ENCODE measurements around the gene CDIPT.

DNA sequence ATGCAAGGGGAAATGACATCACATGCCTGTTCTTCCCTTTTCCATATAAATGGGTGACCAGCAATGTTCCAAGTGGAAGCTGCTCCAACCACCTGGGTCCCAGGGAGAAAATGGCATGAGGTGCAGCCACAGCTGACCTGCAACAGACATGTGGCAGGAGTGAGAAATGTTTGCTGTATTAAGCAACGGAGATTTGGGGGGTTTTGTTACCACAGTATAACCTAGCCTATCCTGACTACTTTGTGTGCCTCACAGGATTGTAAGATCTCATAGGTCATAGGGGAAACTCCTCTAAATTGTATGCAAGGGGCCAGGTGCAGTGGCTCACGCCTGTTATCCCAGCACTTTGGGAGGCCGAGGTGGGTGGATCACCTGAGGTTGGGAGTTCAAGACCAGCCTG, 12.0 kb downstream of the CDIPT start:
- TF ChIP-seq, protein P1, sequence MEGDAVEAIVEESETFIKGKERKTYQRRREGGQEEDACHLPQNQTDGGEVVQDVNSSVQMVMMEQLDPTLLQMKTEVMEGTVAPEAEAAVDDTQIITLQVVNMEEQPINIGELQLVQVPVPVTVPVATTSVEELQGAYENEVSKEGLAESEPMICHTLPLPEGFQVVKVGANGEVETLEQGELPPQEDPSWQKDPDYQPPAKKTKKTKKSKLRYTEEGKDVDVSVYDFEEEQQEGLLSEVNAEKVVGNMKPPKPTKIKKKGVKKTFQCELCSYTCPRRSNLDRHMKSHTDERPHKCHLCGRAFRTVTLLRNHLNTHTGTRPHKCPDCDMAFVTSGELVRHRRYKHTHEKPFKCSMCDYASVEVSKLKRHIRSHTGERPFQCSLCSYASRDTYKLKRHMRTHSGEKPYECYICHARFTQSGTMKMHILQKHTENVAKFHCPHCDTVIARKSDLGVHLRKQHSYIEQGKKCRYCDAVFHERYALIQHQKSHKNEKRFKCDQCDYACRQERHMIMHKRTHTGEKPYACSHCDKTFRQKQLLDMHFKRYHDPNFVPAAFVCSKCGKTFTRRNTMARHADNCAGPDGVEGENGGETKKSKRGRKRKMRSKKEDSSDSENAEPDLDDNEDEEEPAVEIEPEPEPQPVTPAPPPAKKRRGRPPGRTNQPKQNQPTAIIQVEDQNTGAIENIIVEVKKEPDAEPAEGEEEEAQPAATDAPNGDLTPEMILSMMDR (IDR thresholded peaks at IDR 0.05; ENCODE audit: poor library complexity): no peak
- TF ChIP-seq EZH2phosphoT487 (IDR thresholded peaks at IDR 0.05; ENCODE audit: low read depth, severe bottlenecking, unreplicated experiment) (no peak), EZH2 (IDR thresholded peaks at IDR 0.05; ENCODE audit: borderline replicate concordance) (no peak)
